Measurements from ENCODE around the gene ABCA13. TPM values are rescaled to one million over a fixed set of nuclear protein-coding genes. Genes with fewer than 3 reads are reported as not detected.

Gene ABCA13
- total RNA-seq, 6 experiments from 2014 or later, result 0.43 to 2.6 (median 0.84) TPM

GRCh38 chr7:48594349-48594748 is 423.1 kb downstream of the ABCA13 start:
- TF ChIP-seq POLR2A (IDR thresholded peaks at IDR 0.05) (no peak), CTCF (IDR thresholded peaks at IDR 0.05) (no peak)
- intact Hi-C loops (cut with DNase I), result no loop called here
- Histone ChIP-seq H3K36me3 (no peaks in the 10 kb centered on the region), H3K9me3 (no peaks in the 10 kb centered on the region), H3K4me1 (no peaks in the 10 kb centered on the region), H3K27ac (no peak overlapping the region), H3K27me3 (no peaks in the 10 kb centered on the region), H3K4me3 (no peak overlapping the region)
- ATAC-seq (no peak), DNase-seq (no peak)
- WGBS (ENCODE audit: insufficient coverage, low coverage, low lambda C conversion rate, missing lambda C conversion rate), result 43% methylated on average over 1 of the region's 2 CpGs

DNA sequence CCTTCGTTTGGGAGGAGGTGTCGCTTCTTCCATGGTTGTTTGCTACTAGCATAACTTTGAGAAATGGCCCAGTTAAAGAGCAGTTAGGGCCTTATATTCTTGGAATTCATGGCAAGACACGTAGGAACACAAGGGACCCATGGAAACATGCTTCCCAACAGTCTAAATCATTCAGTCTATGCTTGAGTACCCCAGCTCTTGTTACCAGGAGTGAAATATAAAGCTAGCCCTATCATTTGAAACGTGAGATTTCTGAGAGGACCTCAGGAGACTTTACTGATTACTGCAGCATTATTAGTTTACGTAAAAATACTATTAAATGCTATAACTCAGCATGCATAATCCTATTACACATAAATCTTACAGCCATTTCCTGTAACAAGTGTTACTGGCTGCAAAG is 424.5 kb downstream of the ABCA13 start:
- intact Hi-C loops (cut with DNase I), result no loop called here
- WGBS (ENCODE audit: insufficient coverage, low coverage, low lambda C conversion rate, missing lambda C conversion rate), result 50% methylated on average over 5 of the region's 5 CpGs
- no peaks in the 10 kb centered on the region for H3K4me1 ChIP-seq
- no peak overlapping the region for H3K27ac ChIP-seq
- DNase-seq (no peak), ATAC-seq (no peak)
- H3K36me3 ChIP-seq, result no peaks in the 10 kb centered on the region
- H3K9me3 ChIP-seq, result no peaks in the 10 kb centered on the region
- TF ChIP-seq CTCF (IDR thresholded peaks at IDR 0.05) (no peak), POLR2A (IDR thresholded peaks at IDR 0.05) (no peak)
- H3K27me3 ChIP-seq, result no peaks in the 10 kb centered on the region
- H3K4me3 ChIP-seq, result no peak overlapping the region

GRCh38 chr7:48610705-48611104 is 439.4 kb downstream of the ABCA13 start:
- no peak for TF ChIP-seq POLR2A (IDR thresholded peaks at IDR 0.05)
- no peak for TF ChIP-seq CTCF (IDR thresholded peaks at IDR 0.05)

GRCh38 chr7:48611993-48612392 is 440.7 kb downstream of the ABCA13 start:
- no peak for TF ChIP-seq POLR2A (IDR thresholded peaks at IDR 0.05)
- ATAC-seq, result no peak
- H3K9me3 ChIP-seq, result no peaks in the 10 kb centered on the region
- H3K27me3 ChIP-seq, result no peaks in the 10 kb centered on the region
- H3K36me3 ChIP-seq, result no peaks in the 10 kb centered on the region
- H3K4me3 ChIP-seq, result no peak overlapping the region
- intact Hi-C loops (cut with DNase I), result no loop called here
- H3K4me1 ChIP-seq, result no peaks in the 10 kb centered on the region
- H3K27ac ChIP-seq, result no peak overlapping the region
- 64% methylated on average over 3 of the region's 3 CpGs for WGBS (ENCODE audit: insufficient coverage, low coverage, low lambda C conversion rate, missing lambda C conversion rate)
- no peak for DNase-seq

More at GRCh38 chr7:48610705-48611104, 439.4 kb downstream of the ABCA13 start:
- WGBS (ENCODE audit: insufficient coverage, low coverage, low lambda C conversion rate, missing lambda C conversion rate), result 39% methylated on average over 2 of the region's 2 CpGs
- ATAC-seq (no peak), DNase-seq (no peak)
- Histone ChIP-seq H3K9me3 (no peaks in the 10 kb centered on the region), H3K27ac (no peak overlapping the region), H3K27me3 (no peaks in the 10 kb centered on the region), H3K4me3 (no peak overlapping the region), H3K36me3 (no peaks in the 10 kb centered on the region), H3K4me1 (no peaks in the 10 kb centered on the region)
- intact Hi-C loops (cut with DNase I), result no loop called here

GRCh38 chr7:48617508-48617907 is 446.2 kb downstream of the ABCA13 start:
- ATAC-seq (peak in 1 of 4 donors; percentile 21), DNase-seq (no peak)
- Histone ChIP-seq H3K27ac (no peak overlapping the region), H3K36me3 (no peaks in the 10 kb centered on the region), H3K4me1 (no peaks in the 10 kb centered on the region), H3K4me3 (no peak overlapping the region), H3K27me3 (no peaks in the 10 kb centered on the region), H3K9me3 (no peaks in the 10 kb centered on the region)
- WGBS (ENCODE audit: insufficient coverage, low coverage, low lambda C conversion rate, missing lambda C conversion rate), result 39% methylated on average over 3 of the region's 7 CpGs
- intact Hi-C loops (cut with DNase I), result no loop called here
- TF ChIP-seq CTCF (IDR thresholded peaks at IDR 0.05) (no peak), POLR2A (IDR thresholded peaks at IDR 0.05) (no peak)

All from right lobe of liver (tissue), 6 donors.